Esophagus muscularis mucosa (tissue), 2 donors: ENCODE measurements around the gene RMND1.

Experiments used
- POLR2A ChIP-seq: fragments of 450-650 bp; IDR thresholded peaks from one replicate; pipeline ENCODE4 v1.6.1; 2017; ENCODE audit warnings: antibody characterized with exemption, moderate library complexity, mild to moderate bottlenecking, low read depth
- POLR2AphosphoS5 ChIP-seq, 2 donors: sonication (generic); formaldehyde crosslinking; IDR thresholded peaks; one replicate each; pipeline ENCODE4 v1.6.1; 2017; ENCODE audit warnings: antibody characterized with exemption in 2 of 2

DNA sequence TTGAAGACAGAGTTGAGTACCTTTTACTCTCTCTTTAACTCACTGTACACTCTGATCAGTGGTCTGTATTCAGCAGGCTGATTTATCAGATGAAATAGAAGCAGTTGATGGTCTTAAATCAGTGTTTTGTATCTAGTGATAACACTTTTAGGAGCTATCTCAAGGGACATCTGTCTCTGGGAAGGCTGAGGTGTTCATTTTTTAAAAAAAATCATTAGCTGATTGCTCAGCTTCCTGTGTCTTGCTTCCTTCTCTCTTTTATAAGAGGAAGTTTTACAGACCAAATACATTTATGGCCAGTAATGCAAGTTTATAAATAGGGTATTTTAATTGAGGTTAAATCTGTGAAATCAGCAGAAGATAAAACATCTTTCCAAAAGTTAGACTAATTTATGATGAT, 29.9 kb upstream of the RMND1 start:
- no peak for TF ChIP-seq POLR2AphosphoS5 (IDR thresholded peaks at IDR 0.05)
- TF ChIP-seq POLR2A: no peak
